Hematopoietic multipotent progenitor cell treated with erythropoietin and hydrocortisone succinate and interleukin-3 and kit ligand, for 6 days (in vitro differentiated cells): Measurements from ENCODE around the gene CLEC14A.

Experiments used
- DNase-seq: peaks from one replicate; pipeline ENCODE4 v3.0.0-alpha.2; 2015

Gene CLEC14A

DNA sequence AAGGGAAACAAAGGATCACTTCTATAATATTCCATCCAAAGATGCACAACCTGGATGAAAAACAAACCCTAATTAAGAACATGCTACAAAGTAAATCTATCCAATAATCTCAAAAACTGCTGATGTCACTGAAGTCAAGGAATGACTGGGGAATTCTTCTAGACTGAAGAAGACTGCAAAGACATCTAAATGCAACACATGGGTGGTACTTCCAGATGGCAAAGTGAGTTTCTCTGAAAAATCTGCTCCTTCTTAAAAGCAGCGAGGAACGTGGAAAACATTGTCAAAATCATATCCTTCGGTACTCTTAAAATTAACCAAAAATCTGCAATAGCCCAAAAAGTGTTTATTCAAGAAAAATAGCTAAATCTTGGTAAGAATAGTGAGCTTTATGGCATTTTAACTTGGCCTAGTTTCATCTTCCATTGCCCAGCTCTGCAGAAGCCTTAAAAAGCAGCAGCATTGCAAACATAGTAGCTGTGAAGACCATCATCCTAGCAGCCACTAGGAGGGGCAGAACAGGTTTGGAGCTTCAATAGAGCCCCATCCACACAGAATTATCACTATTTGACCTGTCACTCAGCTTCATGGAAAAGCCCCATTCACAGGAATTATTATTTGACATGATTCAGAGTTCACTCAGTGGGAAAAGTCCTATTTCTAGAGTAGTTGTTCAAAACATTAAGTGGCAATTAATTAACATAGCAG lies 7.4 kb downstream of the CLEC14A start:
- DNase-seq: no peak

DNA sequence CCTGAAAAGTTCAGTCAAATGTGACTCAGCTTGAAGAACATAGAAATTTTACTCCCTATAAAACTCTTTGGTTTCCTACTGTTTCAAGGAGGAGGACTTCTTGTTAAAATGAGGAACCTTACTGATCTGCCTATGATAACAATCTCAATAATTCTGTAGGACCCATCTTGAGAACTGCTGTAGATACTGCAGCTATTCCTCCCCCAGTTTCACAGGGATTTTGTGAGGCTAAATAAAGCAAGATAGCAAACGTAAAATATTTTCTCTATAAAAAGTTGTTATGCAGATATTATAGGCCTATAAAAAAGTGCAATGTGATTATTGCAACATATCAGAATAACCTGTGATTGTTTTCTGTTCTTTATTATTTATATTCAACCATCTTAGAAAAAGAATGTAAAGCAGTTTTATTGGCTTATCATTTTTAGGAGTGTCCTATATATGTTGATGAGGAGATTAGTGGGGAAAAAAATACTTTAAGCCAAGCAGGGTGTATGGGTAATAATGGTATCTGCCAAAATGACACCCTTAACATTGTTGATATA lies 12.1 kb downstream of the CLEC14A start:
- no peak for DNase-seq

- no peak for DNase-seq
These were observed 17.0 kb downstream of the CLEC14A start for GRCh38 chr14:38238878-38239277.

- DNase-seq: no peak
These were observed 17.6 kb downstream of the CLEC14A start for GRCh38 chr14:38238332-38238731.

DNA sequence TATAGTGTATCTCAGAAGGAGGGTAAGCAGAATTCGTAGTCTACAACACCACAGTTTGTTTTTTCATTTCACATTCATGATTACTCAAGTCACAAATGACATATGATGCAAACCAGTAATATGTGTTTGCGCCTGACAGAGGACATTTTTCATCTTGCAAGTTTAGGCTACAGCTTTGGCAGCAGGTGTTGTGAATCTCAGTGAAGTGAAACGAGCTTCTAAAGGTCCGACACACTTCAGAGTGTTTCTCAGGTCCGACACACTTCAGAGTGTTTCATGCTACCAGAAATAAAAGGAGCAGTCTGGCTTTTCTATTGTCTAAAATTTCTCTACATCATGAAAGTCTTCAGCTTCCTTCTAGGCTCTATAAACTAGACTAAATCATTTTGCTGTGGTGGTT lies 22.7 kb downstream of the CLEC14A start:
- DNase-seq: no peak

DNA sequence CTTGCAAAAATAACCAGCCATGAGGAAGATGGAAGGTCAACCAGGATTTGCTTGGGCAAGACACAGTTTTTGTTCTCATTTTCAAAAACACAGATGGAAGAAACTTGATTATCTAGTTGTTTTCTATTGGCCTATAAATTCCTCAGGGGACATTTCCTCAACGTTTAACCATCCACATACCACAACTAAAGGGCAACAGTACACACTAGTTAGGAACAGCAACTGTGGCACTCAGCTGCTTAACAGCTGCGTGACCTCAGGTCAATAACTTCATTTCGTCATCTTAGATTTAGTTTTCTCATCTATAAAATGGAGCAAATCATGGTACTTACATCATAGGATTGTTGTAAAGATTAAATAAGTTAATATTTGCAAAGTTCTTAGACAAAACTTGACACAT lies 29.5 kb downstream of the CLEC14A start:
- no peak for DNase-seq

DNA sequence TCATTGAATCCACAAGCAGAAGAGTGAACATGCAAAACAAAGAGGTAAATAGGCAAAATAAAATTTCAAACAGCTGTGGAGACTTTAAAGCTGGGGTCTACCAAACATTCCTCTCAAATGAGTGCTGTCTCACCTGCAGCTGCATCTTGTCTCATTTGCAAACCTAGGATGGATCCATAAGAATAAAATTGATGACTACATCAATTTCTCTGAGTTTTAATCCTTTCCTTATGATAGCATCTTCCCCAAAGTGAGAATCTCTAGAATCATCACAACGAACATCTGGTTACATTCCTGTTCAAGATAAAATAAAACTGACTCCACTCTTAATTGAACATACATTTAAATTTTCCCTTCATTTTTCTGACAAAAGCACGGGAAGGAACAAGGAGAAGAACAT lies 29.9 kb downstream of the CLEC14A start:
- no peak for DNase-seq

DNA sequence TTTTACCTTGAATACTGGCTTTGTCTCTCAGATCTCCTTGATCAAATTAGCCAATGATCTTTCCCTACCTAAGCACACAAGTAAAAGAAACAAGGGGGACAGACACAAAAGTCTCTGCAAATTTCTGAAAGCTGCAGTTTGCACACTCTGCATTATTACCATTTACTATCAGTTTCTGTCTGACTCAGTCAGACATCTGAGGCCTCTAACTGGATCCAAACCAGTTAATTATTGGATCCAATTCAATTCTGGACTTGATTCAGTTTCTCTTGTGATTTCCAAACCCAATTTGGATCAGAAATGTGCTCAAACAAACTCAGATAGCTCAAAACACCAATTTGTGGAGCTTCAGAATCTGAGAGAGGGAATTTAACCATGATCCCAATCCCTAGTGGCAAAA lies 31.6 kb downstream of the CLEC14A start:
- DNase-seq: no peak

- no peak for DNase-seq
These were observed 34.8 kb downstream of the CLEC14A start for GRCh38 chr14:38221077-38221476.

DNA sequence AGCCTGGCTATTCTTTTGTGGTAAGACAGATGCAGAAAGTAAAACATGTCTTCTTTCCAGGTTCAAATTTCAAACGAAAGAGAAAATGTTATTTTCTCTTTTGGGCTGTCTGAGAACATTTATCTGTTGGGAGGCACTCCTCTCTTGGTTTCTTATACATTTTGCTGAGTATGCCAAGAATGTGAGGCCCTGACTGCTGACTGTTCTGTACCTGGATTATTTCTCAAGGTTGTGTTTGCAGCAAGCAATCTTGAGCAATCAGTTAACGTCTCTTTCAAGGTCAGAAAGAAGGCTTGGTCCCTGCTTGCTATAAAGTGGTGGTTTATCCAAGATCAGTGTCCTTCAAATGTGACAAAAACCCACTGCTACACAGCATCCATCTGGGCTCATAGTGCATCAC lies 38.3 kb downstream of the CLEC14A start:
- DNase-seq: no peak

- DNase-seq: no peak
These were observed 42.9 kb downstream of the CLEC14A start for GRCh38 chr14:38213001-38213400.

DNA sequence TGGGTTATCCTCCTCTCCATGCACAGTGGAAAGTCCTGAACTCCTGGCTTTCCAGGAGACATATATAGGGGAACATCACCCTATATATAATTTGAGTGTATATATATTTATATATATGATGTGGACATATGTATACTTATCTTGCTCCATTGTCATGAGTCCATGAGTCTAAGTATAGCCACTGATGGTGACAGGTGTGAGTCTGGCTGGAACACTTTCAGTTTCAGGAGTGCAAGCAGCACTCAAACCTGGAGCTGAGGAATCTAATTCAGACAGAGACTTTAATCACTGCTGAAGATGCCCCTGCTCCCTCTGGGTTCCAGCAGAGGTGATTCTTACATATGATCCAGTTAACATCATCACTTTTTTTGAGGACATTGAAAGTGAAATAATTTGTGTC lies 43.8 kb downstream of the CLEC14A start:
- DNase-seq: no peak

DNA sequence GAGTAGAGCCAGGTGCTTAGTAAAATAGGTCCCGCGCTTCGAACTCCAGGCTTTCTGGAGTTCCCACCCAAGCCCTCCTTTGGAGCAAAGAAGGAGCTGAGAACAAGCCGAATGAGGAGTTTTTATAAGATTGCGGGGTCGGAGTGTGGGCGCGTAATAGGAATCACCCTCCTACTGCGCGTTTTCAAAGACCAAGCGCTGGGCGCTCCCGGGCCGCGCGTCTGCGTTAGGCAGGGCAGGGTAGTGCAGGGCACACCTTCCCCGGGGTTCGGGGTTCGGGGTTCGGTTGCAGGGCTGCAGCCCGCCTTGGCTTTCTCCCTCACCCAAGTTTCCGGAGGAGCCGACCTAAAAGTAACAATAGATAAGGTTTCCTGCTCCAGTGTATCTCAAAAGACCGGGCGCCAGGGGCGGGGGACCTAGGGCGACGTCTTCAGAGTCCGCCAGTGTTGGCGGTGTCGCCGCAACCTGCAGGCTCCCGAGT lies 44.6 kb downstream of the CLEC14A start:
- no peak for DNase-seq

GRCh38 chr14:38210587-38211216 lies 45.2 kb downstream of the CLEC14A start:
- DNase-seq: no peak

GRCh38 chr14:38209572-38210557 lies 46.0 kb downstream of the CLEC14A start:
- DNase-seq: no peak

- no peak for DNase-seq
These were observed 47.0 kb downstream of the CLEC14A start for GRCh38 chr14:38208618-38209562.

- no peak for DNase-seq
These were observed 47.9 kb downstream of the CLEC14A start, which contains the start of gene SSTR1 for GRCh38 chr14:38207736-38208617. Gene SSTR1 (plus strand): TSS chr14:38207904. CDS start chr14:38209390, 1,486 bp downstream.

GRCh38 chr14:38207377-38207735 lies 48.5 kb downstream of the CLEC14A start:
- DNase-seq: no peak

- no peak for DNase-seq
These were observed 49.1 kb downstream of the CLEC14A start for GRCh38 chr14:38206689-38207376.
